ENCODE measurements around the gene TCEA2.

The TCEA2 gene

DNA sequence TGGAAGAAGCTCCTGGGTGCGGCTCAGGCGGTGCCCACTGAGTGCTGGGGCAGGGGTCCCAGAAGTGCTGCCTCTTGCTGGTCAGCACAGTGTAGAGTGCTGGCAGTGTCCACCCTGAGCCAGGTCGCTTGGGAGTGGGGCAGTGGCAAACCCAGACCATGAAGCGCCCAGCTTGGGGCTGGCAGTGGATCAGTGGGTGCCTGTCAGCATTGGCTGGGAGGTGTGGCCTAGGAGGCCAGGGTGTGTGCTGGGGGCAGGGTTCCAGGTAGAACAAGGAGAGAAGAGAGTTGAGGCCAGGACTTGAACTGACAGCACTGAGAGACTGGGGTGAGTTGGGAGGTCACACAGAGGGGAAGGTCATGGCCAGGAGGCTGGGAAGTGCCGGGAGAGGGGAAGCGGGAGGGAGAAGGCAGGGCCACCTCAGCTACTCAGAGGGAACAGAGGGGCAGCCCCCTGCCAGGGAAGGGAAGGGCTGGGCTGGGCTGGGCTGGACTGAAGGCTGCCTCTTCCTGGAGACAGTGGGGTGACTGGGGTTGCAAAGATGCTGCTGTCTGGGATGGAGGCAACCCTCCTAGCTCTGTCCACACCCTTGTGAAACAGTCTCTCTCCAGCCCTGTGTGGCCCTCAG is 4.1 kb downstream of the TCEA2 start:
- DNase-seq: no peak

DNA sequence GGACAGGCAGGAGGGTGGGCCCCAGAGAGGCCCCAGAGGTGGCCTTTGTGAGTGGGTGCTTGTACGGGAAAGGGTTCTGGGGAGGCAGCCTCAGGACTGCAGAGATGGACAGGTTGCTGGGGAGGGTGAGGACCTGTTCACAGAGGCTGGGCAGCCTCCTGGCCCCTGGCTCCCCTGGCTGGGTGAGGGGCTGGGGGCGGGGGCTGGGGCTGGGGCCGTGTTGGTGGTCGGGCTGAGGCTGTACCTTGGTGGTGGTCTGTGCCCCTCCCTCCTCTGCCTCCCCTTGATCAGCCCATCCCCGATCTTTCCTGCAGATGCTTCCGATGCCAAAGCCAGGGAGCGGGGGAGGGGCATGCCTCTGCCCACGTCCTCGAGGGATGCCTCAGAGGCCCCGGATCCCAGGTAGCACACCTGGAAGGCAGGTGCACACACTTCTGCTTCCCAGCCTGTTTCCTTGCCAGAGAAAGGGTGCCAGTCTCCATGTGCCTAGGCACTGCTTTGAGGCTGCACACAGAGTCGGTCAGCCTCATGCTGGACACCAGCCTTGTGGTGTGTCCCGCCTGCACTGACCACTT is 4.8 kb downstream of the TCEA2 start:
- DNase-seq: no peak

DNA sequence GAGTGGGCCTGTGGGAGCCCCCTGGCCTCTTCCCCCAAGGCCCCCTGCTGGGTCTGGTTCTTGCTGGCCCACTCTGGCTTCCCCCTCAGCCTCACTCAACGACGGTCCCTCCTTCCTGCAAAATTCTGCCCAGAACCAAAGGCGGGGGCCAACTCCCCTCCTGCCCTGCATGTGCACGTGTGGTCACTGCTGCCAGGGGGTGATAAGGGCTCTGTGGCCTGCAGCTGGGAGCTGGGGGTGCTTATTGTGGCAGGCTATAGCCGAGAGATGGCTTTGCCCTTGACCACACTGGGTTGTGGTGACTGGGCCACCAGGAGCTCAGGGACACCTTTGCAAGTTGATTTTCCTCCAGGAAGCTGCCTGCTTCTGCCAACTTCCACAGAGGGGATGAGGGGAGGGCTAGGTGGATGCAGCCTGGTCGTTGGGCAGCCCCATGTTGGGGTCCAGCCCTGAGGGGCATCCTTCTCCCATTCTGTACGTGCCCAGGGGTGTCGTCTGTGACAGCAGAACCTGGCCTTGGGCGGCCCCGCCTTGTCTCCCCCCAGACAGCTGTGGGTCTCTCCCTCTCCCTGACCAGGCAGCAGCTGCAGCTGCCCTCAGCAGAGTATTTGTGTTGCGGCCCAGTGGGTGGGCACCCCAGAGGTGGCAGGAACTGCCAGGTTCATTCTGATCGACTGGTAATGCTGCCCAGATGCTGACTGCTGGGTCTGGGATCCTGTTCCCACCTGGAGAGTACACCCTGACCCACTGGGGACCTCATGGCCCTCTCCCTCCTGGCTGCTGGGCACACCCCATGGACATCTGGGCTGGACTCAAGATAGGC is 5.6 kb downstream of the TCEA2 start:
- DNase-seq: no peak

DNA sequence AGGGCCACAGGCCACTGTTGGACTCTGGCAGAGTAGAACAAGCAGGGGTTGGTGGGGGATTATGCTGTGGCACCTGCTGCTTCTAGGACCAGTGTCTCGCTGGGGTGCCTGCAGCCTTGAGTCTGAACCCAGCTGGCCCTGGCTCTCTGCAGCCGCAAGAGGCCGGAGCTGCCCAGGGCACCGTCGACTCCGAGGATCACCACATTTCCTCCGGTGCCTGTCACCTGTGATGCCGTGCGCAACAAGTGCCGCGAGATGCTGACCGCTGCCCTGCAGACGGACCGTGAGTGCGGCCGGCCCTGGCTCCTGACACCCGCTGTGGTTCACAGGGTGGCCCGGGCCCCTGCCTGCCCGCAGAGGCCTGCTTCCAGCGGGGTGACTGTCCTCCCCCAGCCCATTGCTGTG is 6.2 kb downstream of the TCEA2 start:
- DNase-seq: no peak

DNA sequence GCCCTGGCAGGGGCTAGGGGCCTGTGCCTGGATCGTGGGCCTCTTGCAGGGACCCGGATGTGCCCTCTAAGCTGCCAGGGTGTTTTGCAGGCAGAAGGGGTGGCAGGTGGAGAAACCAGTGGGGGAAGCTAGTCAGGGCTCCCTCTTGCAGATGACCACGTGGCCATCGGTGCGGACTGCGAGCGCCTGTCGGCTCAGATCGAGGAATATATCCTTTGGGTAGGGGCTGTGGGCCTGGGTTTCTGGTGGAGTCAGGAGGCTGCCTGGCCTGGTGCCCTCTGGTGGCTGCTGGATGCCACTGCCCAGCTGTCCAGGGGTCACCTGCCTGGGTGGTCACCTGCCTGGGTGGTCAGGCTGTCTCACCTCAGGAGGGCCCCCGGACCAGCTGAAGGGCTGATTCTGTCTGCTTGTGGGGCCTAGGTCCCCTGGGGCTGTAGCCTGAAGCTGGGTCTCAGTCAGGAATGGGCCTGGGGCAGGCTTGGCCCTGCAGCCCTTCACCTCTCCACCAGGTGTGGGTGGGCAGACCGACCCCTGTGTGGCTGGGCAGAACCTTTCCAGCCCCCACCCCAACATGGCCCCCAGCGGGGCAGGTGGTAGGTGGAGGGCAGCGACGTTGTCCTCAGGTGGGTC is 6.7 kb downstream of the TCEA2 start:
- DNase-seq: no peak

DNA sequence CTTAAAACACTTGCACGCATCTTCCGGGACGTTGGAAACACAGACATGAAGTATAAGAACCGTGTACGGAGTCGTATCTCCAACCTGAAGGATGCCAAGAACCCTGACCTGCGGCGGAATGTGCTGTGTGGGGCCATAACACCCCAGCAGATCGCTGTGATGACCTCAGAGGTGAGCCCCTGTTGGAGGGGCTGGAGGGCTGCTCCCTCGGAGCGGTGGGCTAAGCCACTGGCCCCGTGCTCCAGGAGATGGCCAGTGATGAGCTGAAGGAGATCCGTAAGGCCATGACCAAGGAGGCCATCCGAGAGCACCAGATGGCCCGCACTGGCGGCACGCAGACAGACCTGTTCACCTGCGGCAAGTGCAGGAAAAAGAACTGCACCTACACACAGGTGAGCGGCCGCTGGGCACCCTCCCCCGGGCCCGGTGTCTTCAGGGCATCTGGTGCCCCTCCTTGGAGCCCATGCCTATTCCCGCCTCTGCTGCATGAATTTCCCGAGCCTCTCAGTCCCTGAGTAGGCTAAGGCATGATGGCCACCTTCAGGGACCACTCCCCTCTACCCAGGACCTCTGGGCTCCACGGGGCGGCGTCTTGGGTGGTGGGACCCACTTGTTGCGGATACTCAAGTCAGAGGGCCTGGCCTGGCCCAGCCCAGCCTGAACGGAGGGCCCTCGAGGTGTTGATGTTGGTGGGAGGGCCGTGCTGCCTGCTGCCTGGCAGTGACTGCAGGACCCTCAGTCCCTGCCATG is 7.4 kb downstream of the TCEA2 start:
- DNase-seq: no peak

DNA sequence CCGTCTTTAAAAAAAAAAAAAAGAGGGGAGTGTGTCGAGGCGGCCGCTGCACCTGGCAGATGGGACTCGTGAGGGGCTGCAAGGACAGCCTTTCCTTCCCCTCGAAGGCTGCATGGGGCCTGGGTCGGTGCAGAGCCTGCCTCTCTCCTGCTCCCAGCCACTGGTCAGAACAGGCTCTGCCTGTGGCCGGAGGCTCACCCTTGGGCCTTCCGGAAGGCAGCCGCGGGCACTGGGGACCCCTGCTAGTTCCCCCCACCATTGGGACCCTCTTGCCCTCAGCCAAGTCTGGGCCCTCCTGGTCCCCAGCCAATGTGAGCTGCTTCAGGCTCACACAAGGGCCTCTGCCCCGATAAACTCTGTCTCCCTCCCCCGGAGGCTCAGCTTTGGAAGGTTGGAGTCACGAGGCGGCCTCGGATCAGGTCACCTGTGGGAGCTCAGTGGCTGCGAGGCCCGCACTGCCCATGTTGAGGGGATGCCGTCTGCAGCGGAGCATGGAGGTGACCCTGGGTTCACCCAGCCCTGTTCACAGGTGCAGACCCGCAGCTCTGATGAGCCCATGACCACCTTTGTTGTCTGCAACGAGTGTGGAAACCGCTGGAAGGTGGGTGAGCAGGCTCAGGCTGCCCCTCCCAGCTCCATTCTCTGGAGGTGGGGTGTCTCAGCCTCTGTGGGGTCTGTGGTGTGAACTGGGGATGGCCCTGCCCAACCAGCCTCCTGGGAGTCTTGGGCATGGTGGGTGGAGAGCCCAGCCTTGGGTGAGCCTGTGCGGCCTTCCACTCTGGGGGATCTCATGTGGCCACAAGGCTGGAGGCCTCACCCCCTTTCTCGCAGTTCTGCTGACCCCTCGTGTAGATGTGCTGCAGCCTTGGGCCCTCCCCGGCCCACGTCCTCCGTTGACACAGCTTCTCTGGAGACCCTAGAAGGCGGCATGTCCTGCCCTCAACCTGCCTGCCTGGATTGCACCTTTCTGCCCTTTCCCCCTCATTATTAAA is 8.6 kb downstream of the TCEA2 start:
- no peak for DNase-seq

DNA sequence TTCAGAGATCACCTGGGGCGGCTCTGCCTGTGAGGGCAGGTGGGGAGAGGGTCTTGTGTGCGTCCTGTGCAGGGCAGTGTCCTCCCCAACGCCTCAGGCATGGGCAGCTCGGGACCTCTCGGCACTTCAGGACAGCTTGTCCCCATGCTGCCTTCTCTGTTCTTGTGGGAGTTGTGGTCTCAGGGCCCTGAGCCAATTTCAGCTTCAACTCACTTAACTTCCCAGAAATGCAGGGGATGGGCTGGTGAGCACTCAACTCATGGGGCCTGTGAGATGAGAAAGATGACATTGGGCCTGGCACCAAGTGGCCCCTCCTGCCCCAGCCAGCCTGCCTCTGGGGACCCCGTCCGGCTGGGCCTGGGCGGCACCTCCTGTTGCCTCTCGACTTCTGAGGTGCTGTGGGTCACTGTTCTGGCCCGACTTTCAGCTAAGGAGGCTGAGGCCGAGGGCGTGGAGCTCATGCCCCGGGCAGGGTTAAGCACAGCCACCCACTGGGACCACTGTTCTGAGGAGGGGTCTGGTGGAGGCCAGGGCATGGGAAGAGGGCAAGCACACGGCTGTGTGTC is 9.6 kb downstream of the TCEA2 start:
- DNase-seq: no peak

DNA sequence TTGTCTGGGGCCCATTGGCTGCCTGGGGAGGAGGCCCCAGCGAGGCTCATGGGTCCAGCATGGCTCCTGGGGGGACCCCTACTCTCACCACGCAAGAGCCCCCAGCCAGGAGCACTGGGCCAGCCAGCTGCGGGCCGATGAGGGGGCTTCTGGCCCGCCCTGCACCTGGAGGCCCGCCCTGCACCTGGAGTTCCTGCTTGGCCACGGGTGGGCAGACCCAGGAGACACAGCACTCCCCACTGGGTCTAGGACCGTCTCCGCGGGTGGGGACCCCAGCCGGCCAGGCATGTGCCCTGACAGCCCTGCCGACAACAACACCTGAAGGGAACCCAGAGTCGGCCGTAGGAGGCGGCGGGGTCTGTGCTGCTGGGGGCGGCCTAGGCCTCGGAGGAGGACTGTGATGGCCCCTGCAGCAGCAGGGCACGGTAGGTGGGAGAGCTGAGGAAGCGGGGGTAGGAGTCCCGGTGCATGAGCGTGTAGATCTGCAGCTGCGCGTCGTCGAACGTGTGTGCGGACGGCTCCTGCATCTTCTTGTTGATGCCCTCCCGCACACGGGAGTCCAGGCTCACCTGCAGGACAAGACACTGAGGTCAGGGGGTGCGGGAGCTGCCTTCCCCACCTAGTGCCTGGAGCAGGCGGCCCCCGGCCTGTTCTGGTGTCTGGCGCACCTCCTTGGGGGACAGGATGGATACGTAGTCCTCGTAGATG is 10.6 kb downstream of the TCEA2 start:
- DNase-seq: no peak

DNA sequence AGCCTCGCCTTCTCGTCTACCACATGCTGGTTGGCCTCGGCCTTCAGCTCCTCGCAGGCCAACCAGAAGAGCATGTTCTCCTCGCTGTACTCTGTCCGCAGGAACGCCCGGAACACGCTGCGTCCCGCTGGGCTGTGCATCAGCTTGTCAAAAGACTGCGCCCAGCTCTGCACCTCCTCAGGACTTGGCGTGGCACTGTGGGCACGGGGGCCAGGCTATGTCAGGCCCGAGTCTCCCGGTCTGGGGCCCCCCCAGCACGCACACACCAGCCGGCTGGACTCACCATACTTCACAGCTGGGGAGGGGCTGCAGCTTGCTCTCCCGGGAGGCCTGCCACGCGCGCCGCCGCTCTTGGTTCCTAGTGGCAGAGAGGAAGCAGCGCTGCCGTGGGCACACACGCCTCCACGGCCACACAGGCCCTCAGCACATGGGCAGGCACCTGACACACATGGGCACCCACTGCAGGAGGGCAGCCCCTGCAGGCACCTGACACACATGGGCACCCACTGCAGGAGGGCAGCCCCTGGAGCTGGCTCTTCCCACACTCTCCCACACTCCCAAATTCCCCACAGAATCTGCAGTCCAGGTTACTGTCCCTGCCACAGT is 11.3 kb downstream of the TCEA2 start:
- no peak for DNase-seq

DNA sequence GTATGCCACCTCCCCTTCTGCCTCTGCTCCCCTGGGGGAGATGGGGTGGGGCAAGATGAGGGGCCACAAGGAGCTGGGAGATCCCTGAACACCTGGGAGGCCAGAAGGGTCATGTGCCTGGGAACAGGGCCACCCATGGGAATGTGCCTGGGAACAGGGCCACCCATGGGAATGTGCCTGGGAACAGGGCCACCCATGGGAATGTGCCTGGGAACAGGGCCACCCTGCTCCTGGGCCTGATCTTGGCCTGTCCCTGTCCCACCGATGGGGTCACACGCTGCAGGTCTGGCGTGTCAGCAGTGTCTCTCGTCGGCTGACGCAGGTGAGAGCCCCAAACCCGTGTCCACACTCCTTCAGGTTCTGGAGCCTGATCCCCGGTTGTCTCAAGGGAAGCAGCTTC is 12.0 kb downstream of the TCEA2 start:
- DNase-seq: no peak

DNA sequence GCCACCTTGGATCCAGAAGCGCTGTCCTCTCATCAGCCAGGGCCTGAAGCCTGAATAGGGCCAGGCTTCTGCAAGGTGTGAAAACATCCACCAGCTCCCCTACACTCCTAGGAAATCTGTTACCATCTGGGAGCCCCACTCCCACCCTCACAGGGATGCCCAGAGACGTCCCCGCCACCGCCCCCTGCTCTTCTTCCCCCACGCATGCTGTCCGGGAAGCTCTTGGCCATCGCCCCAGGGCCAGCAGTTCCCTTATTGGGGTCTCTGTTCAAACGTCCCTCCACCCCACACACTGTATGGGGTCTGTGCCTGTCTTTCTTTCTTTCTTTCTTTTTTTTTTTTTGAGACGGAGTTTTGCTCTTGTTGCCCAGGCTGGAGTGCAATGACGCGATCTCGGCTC is 12.6 kb downstream of the TCEA2 start:
- no peak for DNase-seq

DNA sequence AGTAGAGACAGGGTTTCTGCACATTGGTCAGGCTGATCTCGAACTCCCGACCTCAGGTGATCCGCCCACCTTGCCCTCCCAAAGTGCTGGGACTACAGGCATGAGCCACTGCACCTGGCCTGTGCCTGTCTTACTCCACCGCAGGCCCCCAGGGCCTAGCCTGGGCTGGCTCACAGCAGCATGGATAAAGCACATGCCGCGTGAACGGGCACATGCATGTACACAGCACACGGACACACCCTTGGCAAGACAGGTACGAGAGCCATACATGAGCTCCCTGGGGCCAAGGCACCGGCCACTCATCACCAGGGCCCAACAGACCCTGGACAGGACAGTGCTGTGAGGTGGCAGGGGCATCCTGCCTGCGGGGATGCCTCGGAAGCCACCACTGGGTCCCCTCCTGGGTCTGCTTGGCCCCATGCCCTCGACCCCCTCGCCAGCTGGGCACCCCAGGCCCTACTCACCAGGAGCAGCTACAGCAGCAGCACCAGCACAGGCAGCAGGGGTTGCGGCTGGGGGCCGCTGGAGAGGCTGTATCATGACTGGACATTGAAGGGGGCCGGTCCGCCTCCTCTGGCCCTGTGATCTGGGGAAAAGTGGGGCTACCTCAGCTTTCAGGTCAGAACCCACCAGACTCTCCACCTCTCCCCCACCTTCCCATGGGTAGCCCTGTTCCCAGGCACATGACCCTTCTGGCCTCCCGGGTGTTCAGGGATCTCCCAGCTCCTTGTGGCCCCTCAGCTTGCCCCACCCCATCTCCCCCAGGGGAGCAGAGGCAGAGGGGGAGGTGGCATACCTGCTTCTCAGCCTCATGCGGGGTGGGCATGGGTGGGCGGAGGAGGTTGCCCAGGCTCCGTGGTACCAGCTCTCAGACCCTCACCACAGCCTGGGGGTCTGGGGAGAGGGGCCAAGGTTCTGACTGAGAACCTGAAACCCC is 13.3 kb downstream of the TCEA2 start:
- no peak for DNase-seq

DNA sequence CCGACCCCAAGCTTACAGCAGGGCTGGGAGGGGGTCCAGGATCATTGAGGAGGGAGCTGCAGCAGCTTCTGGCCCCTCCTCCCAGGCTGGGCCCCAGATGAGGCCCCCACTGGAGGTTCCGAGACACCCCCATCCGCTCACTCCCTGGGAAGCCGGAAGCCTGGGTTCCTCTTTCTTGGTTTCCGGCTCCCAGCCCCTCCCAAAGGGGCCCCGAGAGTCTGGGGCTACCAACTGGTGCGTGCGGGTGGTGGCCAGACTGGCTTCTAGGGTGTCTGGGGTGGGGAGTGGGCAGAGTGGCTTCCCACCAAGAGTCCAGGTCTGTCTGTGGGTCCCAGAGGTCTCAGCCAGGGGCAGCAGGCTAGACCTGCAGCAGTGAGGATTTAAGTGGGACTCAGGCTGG is 14.1 kb downstream of the TCEA2 start:
- peak; percentile 33 for DNase-seq

DNA sequence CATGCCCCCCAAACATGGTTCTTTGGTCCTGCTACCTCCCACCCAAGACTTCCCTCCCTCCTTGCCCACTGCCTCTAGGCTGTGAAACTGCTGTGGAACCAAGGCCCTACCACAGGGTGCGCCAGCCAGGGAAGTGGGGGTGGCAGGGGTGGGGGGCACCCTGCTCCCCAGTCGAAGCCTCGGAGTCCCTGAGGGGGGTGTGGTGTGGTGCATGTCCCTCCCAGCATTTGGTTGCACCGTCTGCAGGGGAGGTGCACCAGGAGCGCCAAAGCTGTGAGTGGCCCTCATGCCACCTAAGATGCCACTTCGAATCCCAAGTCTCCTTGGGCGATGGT is 14.5 kb downstream of the TCEA2 start:
- no peak for DNase-seq

DNA sequence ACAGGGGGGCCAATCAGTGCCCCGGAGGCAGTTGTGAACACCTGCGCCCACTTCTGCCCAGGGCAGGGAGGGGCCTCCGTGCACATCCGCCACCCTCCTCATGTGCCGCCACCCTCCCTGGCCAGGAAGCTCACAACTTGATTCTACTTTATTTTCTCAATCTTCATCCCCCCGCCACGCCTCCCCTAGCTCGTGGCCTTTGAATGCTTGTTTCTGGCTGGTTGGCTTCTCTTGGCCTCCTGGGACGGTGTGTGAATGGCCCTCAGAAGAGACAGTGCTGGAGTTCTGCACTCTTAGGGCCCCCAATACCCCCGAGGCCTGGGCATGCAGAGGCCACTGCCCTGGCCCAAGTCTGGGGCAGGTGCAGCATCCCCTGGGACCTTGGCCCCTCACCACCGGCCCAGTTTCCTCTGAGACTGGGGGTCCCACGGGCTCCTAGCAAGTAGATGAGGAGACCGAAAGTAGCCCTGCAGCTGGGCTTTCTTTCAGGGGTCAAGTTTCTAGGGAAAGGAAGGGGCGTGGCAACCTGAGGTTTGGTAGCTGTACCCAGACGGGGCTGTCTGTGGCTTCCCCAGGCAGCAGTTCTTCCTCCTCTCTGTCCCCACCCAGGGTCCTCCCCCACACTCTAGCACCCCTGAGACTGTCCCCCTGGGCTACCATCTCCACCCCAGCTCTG is 15.0 kb downstream of the TCEA2 start:
- peak; percentile 73 for DNase-seq

DNA sequence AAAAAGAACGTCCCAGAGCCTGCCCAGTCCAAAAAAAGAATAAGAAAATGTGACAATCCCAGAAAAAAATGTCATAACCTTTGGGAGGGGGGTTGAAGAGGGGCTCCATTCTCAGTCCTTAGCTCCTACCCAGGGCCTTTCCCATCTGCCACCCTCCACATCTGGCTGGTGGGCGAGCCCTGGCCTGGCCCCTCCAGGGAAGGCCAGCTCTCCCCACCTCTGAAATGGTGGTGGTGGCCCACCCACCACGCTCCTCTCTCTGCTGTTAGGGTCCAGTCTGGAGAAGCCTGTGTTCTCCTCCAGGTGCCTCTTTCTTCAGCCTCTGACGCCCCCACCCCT is 15.9 kb downstream of the TCEA2 start:
- DNase-seq: no peak

DNA sequence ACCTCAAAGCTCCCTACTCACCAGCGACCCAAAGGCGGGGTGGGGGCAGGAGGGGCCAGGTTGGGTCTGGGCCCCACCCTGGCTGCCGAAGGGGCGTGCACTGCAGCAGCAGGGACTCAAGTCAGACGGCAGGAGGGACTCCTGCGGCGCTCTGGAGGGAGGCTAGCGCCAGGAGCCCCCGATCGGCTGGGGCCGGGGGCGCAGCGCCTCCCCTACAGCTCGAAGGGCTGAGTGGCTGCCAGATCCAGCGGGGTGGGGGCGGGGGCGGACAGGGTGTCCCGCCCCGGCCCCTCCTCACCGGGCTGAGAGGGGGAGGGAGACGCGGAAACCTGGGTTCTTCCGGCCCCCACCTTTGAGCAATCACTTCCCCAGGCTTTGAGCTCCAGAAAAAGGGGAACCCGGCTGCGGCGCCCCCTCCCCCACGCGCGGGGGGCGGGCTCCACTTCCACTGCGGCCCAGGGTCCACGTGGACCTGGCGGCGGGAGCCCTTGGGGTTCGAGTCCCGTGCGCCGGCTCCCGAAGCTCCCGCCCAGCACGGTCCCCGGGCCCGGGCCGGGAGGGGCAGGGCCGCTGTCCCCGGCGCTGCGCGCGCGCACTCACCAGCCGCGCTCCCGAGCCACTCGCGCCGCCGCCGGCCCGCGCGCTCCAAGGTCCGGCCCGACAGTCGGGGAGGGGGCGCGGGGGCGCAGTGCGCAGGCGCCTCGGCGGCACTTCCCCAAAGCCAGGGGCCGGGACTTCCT is 16.4 kb downstream of the TCEA2 start, which contains the start of gene RGS19:
Gene RGS19 (minus strand): TSS at position 246 of the 740 bp plus-strand sequence. CDS start 2,632 bp downstream, outside the sequence.
- peak; percentile 68 for DNase-seq
